UCSD-AML1 (cell line): ENCODE measurements around the gene LRRTM3.
A peak's percentile ranks its signal among the peaks of the same experiment; 100 is the strongest.

Experiments
- DNase-seq: peaks from one replicate; lab custom pipeline; 2025; ENCODE audit not compliant: unreplicated experiment; lab: John Stamatoyannopoulos, UW

Gene LRRTM3

GRCh38 chr10:66925896-66926715 is at the start of gene LRRTM3:
LRRTM3 (plus strand) TSS chr10:66926036.
- DNase-seq = peak; percentile 12

DNA sequence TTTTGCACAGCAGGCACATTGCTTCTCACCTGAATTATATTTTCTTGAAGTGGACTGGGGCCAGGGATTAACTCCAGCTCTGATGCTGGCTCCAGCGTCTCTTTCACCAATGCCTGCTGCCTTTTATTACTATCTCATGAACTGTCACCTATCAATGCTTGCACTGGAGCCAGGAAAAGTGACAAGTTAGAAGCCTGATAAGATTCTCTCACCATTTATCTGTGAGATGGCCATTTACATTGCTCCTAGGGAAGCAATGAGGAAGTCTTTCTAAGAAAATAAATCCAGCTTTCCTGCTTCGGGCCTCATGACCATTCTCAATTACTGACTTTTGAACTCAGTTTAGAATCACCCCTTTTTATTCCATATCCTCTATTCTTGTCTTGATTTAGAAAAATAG is 48.5 kb upstream of the LRRTM3 start:
- DNase-seq = no peak

GRCh38 chr10:66880292-66880691 is 45.5 kb upstream of the LRRTM3 start:
- DNase-seq = no peak

DNA sequence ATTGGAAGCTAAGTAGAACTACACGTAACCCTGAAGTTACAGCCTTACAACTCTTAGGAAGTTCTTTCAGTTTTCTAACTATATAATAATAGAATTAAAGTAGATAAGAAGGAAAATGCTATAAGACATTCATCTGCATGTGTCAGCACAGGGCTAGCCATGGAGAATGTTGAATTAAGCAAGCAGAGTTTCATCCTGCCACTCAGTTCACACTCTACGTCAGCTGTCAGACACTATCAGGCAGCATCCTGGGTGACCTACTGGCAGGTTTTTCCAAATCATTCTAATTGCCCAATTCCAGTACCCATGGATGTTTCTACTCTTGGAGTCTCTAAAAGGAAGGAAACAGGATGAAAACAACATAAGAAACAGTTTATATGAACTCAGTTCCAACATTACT is 45.0 kb upstream of the LRRTM3 start:
- DNase-seq = no peak

DNA sequence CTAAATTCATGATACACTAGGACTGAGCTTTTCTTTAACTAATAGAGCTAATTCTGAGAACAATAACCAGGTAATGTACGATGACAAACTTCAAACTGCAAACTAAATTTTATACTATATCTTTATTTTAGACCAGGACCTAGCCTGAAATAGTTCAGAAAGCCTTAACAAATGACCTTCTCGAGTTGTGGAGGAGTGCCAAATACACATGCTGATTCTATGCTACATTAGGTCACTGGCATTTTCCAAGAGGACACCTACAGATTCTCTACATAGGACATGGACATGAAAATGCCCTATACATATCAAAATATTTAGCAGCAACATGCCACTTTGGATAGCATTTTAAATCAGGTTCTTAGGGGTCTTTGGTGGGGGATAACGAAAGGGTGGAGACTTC is 44.0 kb upstream of the LRRTM3 start:
- DNase-seq = no peak

- no peak for DNase-seq
Measured at GRCh38 chr10:66882271-66882670, 43.6 kb upstream of the LRRTM3 start.

DNA sequence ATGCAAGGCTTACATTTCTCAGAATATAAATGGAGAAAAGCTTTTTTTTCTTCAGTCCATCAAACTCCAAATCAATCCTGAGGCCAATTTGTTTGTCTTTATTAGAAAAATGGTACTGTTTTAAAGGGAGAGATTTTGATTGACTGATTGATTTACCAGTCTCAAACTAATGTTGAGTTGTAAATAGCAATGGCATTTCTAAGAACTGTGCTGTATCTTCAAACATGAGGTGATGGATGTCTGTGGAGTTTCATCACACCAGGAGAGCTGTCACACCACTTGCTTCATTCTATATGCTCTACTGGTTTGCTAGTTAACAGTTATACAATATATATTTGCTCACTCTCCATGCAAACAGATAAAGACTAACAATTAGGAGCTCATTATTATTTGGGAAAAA is 39.0 kb upstream of the LRRTM3 start:
- DNase-seq = no peak

GRCh38 chr10:66888237-66888636 is 37.6 kb upstream of the LRRTM3 start:
- no peak for DNase-seq

- DNase-seq = no peak
Measured at GRCh38 chr10:66892871-66893270, 33.0 kb upstream of the LRRTM3 start.

DNA sequence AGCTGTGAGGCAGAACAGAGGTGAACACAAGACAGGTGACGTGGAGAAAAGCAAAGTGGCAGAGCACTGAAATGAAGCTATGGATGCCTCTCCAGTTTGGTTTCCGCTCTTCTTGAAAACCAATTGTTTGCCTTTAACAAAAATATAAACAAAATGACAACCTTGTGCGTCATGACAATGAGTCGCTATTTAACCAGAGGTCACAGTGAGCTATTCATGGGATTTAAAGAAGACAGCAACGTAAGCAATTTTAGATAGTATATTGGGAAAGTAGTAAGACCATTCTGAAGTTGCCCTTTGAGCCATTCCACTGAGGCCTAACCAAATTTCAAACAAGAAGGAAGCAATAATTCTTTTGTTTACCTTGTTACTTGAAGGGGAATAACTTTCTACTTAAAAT is 15.2 kb upstream of the LRRTM3 start:
- DNase-seq = no peak

DNA sequence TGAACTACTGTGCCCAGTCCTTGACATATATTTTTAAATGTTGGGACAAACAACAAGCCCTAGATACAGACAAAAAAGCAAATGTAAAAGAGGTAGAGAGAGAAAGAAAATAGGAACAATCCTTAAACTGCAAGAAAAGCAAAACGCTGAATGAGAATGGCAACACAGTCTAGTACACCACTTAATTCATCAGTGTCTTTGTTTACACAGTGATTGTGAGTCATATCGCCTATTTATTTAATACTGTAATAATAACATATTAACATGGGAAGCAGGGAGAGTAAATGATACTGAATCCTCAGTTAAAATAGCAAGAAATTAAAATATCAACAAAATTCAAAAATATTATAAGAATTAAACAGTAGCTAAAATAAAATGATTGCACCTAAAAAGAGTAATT is 9.8 kb upstream of the LRRTM3 start:
- no peak for DNase-seq

DNA sequence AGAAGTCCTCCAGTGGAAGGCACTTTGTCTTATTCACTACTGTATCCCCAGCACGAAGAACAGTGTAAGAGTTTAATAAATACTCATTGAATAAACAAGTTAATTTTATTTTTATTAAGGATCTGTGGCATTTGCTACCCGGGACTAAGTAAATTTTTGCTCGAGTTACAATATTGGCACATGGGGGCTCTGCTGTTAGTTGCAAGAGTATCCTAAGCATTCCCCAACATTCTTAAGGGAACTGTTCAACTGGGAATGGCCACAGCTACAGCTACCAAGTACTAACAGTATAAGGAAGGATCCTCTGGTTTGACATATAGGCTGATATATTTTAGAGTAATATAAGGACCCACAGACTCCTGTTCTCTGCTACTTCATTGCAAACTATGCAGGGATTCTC is 8.7 kb upstream of the LRRTM3 start:
- DNase-seq = no peak

DNA sequence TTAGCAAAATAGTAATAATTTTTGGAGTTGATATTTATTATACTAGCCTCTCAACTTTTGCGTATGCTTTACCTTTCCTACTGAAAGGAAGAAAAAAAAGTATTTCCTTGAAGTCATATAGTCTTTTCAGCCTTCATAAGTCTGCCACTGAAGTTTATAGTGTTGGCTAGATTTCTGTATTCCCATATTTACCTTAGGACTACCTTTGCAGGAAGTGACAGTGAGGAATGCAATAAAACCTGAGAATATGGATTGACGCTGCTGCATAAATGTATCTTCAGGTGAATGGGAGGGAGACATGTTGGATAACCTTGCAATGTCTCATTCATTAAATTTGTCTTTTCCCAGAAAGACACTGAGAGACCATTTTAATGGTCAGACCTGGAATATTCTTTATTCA is 6.6 kb upstream of the LRRTM3 start:
- no peak for DNase-seq

GRCh38 chr10:66924674-66925345 is 1.0 kb upstream of the LRRTM3 start:
- no peak for DNase-seq

DNA sequence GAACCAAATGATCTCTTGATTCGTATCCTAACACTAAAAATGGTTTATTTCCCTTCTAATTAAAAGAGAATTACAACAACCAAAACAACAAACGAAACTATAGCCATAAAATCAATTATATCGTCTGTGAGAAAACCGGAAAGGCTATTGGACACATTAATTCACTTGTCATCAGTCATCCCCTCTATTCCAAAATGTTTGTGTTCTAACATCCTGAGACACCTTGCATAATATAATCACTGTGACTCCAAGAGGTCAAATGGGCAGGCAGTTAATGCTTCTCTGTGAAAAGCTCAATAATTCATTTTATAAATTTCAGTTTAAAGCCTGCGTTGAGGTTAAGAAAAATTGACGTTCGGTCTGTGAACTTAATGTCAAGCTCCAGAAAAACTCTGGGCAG is 463 bp upstream of the LRRTM3 start:
- DNase-seq = no peak

GRCh38 chr10:66926841-66927240 is 1.0 kb downstream of the LRRTM3 start:
- DNase-seq = no peak

DNA sequence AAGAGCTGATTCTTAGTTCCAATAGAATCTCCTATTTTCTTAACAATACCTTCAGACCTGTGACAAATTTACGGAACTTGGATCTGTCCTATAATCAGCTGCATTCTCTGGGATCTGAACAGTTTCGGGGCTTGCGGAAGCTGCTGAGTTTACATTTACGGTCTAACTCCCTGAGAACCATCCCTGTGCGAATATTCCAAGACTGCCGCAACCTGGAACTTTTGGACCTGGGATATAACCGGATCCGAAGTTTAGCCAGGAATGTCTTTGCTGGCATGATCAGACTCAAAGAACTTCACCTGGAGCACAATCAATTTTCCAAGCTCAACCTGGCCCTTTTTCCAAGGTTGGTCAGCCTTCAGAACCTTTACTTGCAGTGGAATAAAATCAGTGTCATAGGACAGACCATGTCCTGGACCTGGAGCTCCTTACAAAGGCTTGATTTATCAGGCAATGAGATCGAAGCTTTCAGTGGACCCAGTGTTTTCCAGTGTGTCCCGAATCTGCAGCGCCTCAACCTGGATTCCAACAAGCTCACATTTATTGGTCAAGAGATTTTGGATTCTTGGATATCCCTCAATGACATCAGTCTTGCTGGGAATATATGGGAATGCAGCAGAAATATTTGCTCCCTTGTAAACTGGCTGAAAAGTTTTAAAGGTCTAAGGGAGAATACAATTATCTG is 1.6 kb downstream of the LRRTM3 start:
- DNase-seq = no peak

- DNase-seq = peak; percentile 5
Measured at GRCh38 chr10:66927971-66928770, 2.3 kb downstream of the LRRTM3 start.

DNA sequence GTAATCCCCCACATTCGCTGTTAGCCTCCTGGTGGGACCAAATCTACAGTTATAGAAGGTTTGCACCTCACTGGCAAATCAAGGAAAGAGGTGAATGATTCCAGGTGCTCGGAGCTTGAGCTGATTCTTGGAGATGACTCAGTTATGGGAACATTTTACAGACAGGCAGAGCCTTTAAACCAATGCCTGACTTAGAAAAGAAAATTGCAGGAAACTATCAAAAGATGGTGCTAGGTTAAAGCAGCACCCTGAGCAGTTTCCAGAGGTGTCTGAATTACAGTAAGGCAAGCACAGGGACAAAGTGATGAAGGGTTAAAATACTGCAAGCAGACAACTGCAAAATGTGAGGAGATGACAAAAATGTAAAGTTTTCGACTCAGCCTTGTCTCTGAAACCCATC is 2.9 kb downstream of the LRRTM3 start:
- DNase-seq = no peak

GRCh38 chr10:66929375-66929774 is 3.5 kb downstream of the LRRTM3 start:
- DNase-seq = no peak

DNA sequence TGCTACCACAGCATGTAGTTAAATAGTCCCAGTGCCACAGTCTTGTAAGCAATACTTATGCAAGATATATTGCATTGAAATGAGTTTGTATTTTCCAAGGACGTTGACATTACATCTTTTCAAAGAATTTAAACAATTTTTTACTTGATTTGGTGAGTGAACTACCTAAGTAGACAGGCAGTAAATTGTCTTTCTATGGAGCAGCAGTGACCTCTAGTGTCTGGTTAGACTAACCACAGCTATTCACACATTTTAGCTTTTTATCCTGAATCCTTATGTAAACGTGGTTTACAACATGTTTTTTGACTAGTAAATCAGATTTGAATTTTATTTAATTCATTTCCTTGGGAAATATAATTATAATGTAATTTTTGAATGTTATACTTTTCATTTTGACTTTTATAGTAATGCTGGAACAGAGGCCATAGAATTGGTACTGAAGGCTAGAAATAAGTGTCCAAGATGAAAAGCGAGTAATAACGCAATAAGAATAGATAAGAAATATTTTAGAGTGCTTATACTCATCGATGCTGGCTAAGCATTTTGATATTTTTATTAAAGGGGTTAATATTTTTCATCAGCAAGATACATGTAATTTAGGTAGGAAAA is 5.6 kb downstream of the LRRTM3 start:
- no peak for DNase-seq
